ENCODE results near the gene FMNL1.

Gene FMNL1

DNA sequence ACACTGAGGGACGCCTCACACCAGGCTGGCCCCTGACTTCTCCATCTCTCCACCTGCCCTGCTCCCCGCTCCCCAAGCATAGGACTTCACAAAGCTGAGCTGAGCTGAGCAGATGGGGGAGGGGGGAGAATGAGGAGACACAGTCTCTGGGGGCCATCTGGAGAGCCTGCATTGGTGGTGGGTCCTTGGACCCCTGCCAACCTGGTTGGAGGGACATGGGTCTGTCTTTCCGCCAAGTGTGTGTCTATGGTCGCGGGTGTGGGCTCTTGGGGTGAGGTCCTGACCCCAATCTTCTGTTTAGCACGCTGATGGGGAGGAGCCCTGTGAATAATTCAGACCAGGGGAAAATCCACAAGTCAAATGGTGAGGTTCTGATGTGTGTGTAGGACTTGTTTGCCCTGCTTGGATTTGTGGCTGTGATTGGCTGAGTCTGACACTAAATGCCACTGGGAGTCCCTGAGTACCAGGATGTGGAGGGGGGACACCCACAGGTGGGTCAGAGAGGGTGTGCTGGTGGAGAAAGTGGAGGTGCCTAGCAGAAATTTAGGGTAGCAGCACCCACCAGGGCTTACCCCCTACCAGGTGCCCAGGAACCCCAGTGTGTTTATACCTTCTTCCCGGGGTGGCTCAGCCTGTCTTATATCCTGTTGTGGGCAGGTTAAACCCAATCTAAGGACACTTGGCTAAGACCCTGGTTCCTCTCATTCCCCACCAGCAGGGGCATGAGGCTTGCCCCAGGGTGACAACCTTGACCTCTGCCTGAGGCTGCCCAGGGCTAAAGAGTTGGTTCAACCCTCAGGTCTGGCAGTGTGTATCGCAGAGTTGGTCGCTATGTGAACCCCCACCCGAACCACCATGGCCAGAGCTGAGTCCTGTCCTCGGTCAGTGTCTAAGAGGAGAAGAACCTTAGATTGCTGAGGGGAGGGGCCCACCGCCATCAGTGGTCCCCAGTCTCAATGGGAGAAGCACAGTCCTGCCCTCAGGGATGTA is 2.1 kb downstream of the FMNL1 start:
- Histone ChIP-seq H3K4me1 (ENCODE audit: control insufficient read depth, insufficient read depth, low read length) (peaks cover 12% of the 10 kb centered on the region), H3K9ac (ENCODE audit: low read length) (no peak overlapping the region), H3K9me3 (ENCODE audit: control insufficient read depth, low read length) (no peaks in the 10 kb centered on the region), H3K4me3 (ENCODE audit: low read length) (no peak overlapping the region), H3K27me3 (replicated peaks; ENCODE audit: control insufficient read depth, insufficient read depth, low read length) (peaks cover 9% of the 10 kb centered on the region), H3K36me3 (ENCODE audit: control insufficient read depth, insufficient read depth, low read length, severe bottlenecking) (no peaks in the 10 kb centered on the region)
- no peak for DNase-seq (ENCODE audit: low read depth)

DNA sequence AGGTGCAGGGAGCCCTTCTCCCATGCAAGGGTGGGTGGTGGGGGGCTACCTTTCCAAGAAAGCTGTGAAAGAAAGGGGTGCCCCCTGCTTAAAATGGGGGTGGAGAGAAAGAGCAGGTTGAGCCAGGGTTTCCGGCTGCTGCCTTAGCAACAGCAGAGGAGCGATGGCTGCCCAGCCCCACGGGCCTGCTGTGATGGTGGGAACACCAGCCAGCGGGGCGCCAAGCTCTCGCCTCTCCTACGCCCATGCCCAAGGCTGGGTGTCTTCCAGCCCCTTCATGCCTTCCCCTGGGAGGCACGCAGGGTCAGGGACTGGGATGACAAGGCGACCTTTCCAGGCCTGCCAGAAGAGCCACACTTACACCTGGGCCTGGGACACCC is 3.0 kb downstream of the FMNL1 start:
- Histone ChIP-seq H3K9ac (ENCODE audit: low read length) (no peak overlapping the region), H3K36me3 (ENCODE audit: control insufficient read depth, insufficient read depth, low read length, severe bottlenecking) (no peaks in the 10 kb centered on the region), H3K9me3 (ENCODE audit: control insufficient read depth, low read length) (no peaks in the 10 kb centered on the region), H3K4me3 (ENCODE audit: low read length) (no peak overlapping the region), H3K27me3 (replicated peaks; ENCODE audit: control insufficient read depth, insufficient read depth, low read length) (peaks cover 9% of the 10 kb centered on the region), H3K4me1 (ENCODE audit: control insufficient read depth, insufficient read depth, low read length) (peaks cover 17% of the 10 kb centered on the region)
- DNase-seq (ENCODE audit: low read depth) = no peak

DNA sequence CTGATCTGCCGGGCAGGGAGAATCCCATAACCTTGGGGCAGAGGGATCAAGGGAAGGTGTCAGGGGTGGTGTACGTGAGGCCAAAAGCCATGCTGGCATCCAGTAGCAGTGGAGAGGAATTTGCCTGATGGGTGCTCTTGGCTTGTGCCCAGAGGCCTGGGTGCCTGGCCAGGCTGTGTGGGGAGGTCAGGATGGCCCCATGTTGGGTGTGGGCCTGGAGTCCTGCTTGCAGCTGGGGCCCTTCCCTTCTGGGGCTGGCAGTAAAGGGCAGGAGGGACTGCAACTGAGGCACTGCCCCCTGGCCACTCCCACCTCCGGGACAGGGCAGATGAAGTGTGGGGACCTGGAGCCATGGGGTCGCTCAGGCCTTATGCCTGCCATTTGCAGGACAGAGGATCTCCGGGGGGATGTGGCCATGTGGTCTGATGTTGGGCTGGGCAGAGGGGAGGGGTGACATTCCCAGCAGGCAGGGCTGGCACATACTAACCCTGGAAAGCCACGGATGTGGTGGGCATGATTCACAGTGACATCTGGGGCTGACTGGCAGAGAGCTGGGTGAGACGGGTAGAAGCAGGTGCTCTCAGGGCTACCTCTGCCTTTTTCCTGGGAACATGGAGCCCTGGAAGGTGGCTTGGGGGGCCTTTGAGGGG is 3.5 kb downstream of the FMNL1 start:
- no peaks in the 10 kb centered on the region for H3K9me3 ChIP-seq (ENCODE audit: control insufficient read depth, low read length)
- H3K36me3 ChIP-seq (ENCODE audit: control insufficient read depth, insufficient read depth, low read length, severe bottlenecking) = no peaks in the 10 kb centered on the region
- no peak overlapping the region for H3K4me3 ChIP-seq (ENCODE audit: low read length)
- H3K27me3 ChIP-seq (replicated peaks; ENCODE audit: control insufficient read depth, insufficient read depth, low read length) = peaks cover 9% of the 10 kb centered on the region
- DNase-seq (ENCODE audit: low read depth) = no peak
- H3K4me1 ChIP-seq (ENCODE audit: control insufficient read depth, insufficient read depth, low read length) = peaks cover 22% of the 10 kb centered on the region
- no peak overlapping the region for H3K9ac ChIP-seq (ENCODE audit: low read length)

DNA sequence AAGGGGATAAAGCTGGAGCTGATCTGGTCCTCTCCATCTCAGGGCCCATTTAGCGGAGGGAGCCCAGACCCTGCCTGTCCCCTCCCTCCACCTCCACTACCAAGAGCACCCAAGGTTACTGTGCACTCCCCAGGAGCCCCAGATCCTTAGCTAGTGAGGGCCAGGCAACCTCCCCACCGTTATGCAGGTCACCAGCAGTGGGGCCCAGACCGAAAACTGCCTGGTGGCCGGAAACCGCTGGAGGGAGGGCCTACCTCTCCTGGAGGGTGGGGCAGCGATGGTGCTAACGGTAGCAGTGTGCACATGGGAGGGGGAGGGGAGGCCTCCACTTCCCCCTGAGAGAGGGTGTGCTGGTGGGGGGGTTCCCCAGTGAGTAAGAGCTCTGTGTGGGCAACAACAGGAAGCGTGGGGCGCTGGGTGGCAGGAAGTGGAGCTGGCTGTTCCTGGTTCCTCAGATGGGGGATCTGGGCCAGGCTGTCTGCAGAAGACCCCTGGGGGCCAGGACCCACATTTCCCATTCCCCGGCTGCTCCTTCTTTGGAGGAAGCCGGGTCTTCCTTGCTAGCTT is 4.4 kb downstream of the FMNL1 start:
- peaks cover 9% of the 10 kb centered on the region for H3K27me3 ChIP-seq (replicated peaks; ENCODE audit: control insufficient read depth, insufficient read depth, low read length)
- no peak overlapping the region for H3K4me3 ChIP-seq (ENCODE audit: low read length)
- peaks cover 31% of the 10 kb centered on the region for H3K4me1 ChIP-seq (ENCODE audit: control insufficient read depth, insufficient read depth, low read length)
- no peaks in the 10 kb centered on the region for H3K9me3 ChIP-seq (ENCODE audit: control insufficient read depth, low read length)
- H3K9ac ChIP-seq (ENCODE audit: low read length) = no peak overlapping the region
- no peak for DNase-seq (ENCODE audit: low read depth)
- no peaks in the 10 kb centered on the region for H3K36me3 ChIP-seq (ENCODE audit: control insufficient read depth, insufficient read depth, low read length, severe bottlenecking)

DNA sequence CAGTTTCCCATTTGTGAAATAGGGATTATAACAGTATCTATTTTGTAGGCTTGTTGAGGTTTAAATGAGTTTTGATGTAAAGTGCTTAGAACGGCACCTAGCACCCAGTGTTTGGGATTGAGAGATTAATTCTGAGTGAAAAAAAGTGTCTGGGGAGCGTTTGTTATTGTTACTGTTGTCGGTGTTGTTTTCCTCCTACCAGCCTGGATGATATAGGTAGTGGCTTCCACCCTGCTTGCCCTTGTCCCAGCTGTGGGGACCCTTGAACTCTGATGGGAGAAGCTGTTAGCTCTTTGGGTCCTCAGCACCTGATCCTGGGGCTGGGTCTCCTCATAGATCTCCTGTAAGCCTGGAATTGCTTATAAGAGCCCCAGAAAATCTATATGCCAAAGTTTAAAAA is 4.9 kb downstream of the FMNL1 start:
- H3K36me3 ChIP-seq (ENCODE audit: control insufficient read depth, insufficient read depth, low read length, severe bottlenecking) = no peaks in the 10 kb centered on the region
- DNase-seq (ENCODE audit: low read depth) = no peak
- peaks cover 9% of the 10 kb centered on the region for H3K27me3 ChIP-seq (replicated peaks; ENCODE audit: control insufficient read depth, insufficient read depth, low read length)
- no peak overlapping the region for H3K9ac ChIP-seq (ENCODE audit: low read length)
- peaks cover 33% of the 10 kb centered on the region for H3K4me1 ChIP-seq (ENCODE audit: control insufficient read depth, insufficient read depth, low read length)
- H3K4me3 ChIP-seq (ENCODE audit: low read length) = no peak overlapping the region
- H3K9me3 ChIP-seq (ENCODE audit: control insufficient read depth, low read length) = no peaks in the 10 kb centered on the region

DNA sequence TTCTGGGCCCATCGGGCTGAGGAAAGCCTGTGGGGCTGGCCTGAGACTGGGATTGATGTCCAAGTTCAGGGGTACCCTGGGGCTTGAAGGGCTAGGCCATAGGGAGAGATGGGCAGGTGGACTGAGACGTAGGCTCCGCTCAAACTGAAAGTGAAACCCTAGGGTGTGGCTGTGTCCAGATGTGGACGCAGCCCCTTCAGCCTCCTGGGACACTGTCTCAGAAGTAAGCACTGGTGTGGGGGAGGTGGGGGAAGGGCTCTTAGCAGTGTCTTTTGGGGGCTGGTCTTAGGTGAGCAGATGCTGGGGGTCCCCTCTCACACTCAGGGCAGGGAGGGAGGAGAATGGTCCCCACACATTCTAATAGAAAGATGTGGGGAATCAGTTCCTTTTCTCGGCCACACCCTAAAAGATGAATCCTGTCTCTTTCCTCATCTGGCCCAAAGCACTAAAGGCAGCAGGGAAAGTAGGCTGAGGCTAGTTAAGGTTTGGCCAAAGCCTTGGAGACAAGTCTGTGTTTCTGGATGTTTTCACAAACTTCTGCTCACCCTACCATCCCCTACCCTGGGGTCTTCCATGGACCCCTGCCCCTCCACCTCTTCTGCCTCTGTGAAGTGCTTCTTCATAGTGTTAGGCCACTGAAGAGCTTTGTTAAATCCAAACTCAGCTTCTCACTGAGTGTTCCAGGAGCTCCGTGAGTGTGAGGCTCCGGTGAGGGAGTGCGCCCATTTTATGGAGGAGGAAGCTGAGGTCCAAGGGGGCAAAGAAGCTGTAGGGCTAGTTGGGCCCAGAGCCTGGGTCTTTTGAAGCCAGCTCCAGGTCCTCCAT is 5.6 kb downstream of the FMNL1 start:
- H3K27me3 ChIP-seq (replicated peaks; ENCODE audit: control insufficient read depth, insufficient read depth, low read length) = peaks cover 9% of the 10 kb centered on the region
- H3K4me1 ChIP-seq (ENCODE audit: control insufficient read depth, insufficient read depth, low read length) = peaks cover 33% of the 10 kb centered on the region
- peak overlapping the region; percentile 11 for H3K9ac ChIP-seq (ENCODE audit: low read length)
- H3K4me3 ChIP-seq (ENCODE audit: low read length) = no peak overlapping the region
- no peaks in the 10 kb centered on the region for H3K36me3 ChIP-seq (ENCODE audit: control insufficient read depth, insufficient read depth, low read length, severe bottlenecking)
- no peak for DNase-seq (ENCODE audit: low read depth)
- H3K9me3 ChIP-seq (ENCODE audit: control insufficient read depth, low read length) = no peaks in the 10 kb centered on the region

DNA sequence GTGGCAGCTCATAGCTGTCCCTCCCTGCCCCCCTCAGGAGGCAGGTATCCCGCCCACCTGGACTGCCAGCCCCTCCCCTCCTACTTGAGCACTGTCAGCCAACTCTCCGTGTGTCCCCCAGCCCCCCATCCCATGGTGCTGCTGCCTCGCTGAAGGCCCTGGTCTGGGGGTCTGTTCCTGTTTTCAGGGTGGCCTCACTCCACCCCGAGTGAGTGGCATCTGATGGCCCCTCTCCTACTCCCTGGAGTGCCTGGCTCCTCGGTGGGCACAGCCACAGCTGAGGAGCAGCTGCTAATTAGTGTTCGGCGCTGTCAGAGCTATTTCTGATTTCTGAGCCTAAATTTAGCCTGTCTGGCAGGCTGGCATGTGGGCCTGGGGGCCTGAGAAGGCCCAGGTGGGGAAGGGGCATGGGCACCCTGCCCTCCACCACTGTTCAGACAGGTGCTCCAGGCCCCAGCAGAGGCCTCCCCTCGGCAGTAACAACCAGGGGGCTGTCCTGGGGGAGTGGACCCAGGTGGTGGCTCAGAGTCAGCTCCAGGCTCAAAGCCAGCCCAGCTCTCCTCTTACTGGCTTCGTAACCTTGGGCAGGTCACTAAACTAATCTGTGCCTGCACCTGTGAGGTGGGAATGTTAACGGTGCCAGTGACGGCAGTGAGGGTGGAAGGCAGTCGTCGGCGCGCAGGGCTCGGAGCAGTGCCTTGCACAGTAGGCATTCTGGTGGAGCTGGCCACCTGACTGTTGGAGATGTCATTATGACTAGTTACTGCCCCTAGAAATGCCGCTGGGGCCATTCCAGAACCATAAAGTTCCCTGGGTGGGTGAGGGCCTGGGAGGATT is 6.5 kb downstream of the FMNL1 start:
- DNase-seq (ENCODE audit: low read depth) = no peak
- H3K27me3 ChIP-seq (replicated peaks; ENCODE audit: control insufficient read depth, insufficient read depth, low read length) = peaks cover 6% of the 10 kb centered on the region
- no peaks in the 10 kb centered on the region for H3K9me3 ChIP-seq (ENCODE audit: control insufficient read depth, low read length)
- peak overlapping the region; percentile 9 for H3K9ac ChIP-seq (ENCODE audit: low read length)
- peaks cover 33% of the 10 kb centered on the region for H3K4me1 ChIP-seq (ENCODE audit: control insufficient read depth, insufficient read depth, low read length)
- H3K36me3 ChIP-seq (ENCODE audit: control insufficient read depth, insufficient read depth, low read length, severe bottlenecking) = no peaks in the 10 kb centered on the region
- H3K4me3 ChIP-seq (ENCODE audit: low read length) = no peak overlapping the region

DNA sequence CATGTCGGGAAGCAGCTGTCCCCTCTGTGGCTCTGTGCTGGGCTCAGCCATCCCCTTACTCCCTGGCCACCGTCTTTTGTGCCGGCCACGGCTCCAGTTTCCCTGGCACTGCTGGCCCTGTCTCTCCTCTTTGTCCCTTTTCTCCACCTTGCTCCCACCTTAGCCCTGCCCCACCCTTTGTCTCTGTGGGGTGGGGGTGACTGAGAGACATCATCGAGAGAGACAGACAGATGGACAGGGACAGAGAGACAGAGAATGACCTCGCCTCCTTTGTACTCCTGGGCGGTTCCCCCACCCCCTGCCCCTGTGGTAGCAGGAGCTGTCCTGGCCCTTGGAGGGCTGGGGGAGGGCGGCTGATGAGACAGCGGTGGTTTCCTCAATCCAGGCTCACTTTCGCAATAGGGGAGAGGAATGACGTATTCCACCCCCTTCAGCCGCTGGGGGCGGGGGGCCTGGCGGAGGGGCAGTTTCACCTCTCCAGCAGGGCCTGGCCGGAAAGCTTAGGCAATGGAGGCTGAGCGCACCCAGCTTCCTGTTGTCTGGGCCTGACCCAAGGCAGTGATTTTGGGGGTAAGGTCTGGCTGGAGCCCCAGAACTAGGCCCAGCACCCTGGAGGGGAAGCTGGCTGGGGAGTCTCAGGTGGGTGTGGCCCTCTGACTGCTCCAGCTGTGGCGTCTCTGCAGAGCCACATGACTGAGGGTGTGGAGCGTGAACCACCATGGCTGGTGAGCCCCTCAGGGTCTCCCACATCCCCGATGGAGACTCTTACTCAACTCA is 7.3 kb downstream of the FMNL1 start:
- no peaks in the 10 kb centered on the region for H3K27me3 ChIP-seq (replicated peaks; ENCODE audit: control insufficient read depth, insufficient read depth, low read length)
- H3K9ac ChIP-seq (ENCODE audit: low read length) = peak overlapping the region; percentile 12
- H3K4me3 ChIP-seq (ENCODE audit: low read length) = no peak overlapping the region
- no peaks in the 10 kb centered on the region for H3K9me3 ChIP-seq (ENCODE audit: control insufficient read depth, low read length)
- H3K36me3 ChIP-seq (ENCODE audit: control insufficient read depth, insufficient read depth, low read length, severe bottlenecking) = no peaks in the 10 kb centered on the region
- peaks cover 33% of the 10 kb centered on the region for H3K4me1 ChIP-seq (ENCODE audit: control insufficient read depth, insufficient read depth, low read length)
- DNase-seq (ENCODE audit: low read depth) = peak; percentile 91

DNA sequence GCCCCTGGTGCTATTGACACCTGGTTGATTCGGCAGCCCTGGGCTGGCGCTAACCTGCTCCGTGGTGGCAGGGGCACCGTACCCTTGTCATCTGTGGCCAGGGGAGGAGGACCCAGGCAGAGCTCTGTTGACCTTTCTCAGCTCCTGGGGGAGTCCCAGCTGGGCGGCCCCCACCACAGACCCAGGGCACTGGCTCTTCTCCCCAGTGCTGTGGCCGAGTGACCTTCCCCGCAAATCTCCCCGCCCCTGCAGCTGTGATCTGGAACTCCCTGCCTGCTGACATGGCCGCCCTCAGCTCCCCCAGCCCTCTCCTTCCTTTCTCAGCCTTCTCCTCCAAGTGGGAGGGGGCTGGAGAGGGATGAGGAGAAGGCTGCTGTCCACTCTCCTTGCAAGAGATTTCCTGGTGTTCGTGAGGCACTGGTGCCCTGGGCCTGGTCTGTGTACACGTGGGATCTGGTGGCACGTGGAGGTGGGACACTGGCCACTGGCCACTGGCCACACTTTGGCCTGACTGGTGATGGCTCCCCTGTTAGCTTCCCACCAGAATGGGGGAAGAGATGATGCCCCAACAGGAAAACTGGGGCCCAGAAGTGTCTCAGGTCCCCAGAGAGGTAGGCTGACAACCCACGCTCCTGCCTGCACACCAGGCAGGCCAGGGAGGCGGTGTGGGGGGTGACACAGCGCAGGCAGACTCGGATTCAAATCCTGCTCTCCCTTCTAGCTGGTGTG is 8.2 kb downstream of the FMNL1 start:
- Histone ChIP-seq H3K4me3 (ENCODE audit: low read length) (no peak overlapping the region), H3K4me1 (ENCODE audit: control insufficient read depth, insufficient read depth, low read length) (peaks cover 33% of the 10 kb centered on the region), H3K27me3 (replicated peaks; ENCODE audit: control insufficient read depth, insufficient read depth, low read length) (no peaks in the 10 kb centered on the region), H3K36me3 (ENCODE audit: control insufficient read depth, insufficient read depth, low read length, severe bottlenecking) (no peaks in the 10 kb centered on the region), H3K9ac (ENCODE audit: low read length) (peak overlapping the region; percentile 12), H3K9me3 (ENCODE audit: control insufficient read depth, low read length) (no peaks in the 10 kb centered on the region)
- no peak for DNase-seq (ENCODE audit: low read depth)

Measured in adipocyte (in vitro differentiated cells).